GM19468 (cell line): ENCODE results near the gene PRMT7.

Experiments
- ATAC-seq: cut with Tn5 transposase; IDR thresholded peaks from one replicate; pipeline ENCODE4 v1.9.1; 2021; ENCODE audit warnings: mild to moderate bottlenecking, moderate library complexity, moderate number of reproducible peaks; ENCODE audit not compliant: unreplicated experiment; ENCODE audit errors: extremely low read depth

Gene PRMT7

GRCh38 chr16:68300734-68301459 lies 9.9 kb upstream of the PRMT7 start:
- no peak for ATAC-seq

- ATAC-seq: no peak
Measured at GRCh38 chr16:68306633-68307032, 4.2 kb upstream of the PRMT7 start.

- no peak for ATAC-seq
Measured at GRCh38 chr16:68309799-68310198, 1.0 kb upstream of the PRMT7 start.

GRCh38 chr16:68310437-68310773 lies 414 bp upstream of the PRMT7 start:
- no peak for ATAC-seq

DNA sequence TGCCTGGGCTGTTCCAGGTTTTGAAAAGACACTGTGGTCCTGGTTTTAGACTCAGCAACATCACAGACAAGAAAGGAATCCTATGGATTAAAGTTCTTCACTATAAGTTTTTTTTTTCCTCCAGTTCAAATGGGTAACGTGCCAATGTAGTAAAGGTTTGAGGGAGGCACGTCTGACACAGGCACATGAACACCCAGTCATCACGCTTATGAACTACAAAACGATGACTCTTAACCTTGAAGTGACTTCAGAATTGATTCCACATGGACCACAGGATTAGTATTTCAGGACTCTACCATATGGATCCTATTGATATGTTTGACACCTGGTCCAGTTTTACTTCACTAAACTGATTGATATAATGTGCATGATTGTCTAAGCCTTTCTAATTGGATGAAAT lies 2.3 kb downstream of the PRMT7 start:
- ATAC-seq: no peak

- no peak for ATAC-seq
Measured at GRCh38 chr16:68319185-68319908, 8.5 kb downstream of the PRMT7 start.

DNA sequence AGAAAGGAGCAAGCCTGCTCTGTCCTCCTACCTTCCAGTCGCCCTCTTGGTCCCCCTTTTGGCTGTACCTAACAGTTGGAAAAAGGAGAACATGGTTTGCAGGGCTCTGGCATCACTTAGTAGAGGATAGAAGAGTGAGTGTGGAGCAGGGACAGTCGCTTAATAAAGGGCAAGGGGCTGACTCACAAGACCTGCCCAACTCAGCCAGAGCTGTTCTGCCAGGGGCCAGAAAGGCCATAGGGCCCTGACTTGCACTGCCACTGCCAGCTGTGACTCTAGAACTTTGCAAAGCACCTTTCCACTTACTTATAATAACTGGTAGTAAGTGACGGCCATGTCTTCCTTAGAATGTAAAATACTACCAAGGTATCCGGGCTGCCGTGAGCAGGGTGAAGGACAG lies 13.5 kb downstream of the PRMT7 start:
- no peak for ATAC-seq

DNA sequence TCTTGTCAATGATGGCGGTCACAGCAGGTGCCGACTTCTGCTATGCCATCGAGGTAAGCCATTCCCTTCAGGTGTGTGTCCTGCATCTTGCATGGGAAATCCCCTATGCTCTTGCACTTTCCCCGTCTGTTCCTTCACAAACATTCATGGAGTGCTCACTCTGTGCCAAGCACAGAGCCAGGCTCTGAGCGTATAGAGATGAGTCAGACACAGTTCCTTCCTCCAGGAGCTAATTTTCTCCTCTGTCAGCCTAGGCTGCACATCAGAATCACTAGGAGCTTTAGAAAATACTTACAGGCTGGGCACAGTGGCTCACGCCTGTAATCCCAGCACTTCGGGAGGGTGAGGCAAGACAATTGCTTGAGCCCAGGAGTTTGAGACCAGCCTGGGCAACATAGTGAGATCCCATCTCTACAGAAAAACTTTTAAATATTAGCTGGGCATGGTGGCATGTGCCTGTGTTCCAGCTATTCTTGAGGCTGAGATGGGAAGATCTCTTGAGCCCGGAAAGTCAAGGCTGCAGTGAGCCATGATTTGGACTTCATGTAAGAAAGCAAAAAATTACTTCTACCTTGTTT lies 14.1 kb downstream of the PRMT7 start:
- no peak for ATAC-seq

DNA sequence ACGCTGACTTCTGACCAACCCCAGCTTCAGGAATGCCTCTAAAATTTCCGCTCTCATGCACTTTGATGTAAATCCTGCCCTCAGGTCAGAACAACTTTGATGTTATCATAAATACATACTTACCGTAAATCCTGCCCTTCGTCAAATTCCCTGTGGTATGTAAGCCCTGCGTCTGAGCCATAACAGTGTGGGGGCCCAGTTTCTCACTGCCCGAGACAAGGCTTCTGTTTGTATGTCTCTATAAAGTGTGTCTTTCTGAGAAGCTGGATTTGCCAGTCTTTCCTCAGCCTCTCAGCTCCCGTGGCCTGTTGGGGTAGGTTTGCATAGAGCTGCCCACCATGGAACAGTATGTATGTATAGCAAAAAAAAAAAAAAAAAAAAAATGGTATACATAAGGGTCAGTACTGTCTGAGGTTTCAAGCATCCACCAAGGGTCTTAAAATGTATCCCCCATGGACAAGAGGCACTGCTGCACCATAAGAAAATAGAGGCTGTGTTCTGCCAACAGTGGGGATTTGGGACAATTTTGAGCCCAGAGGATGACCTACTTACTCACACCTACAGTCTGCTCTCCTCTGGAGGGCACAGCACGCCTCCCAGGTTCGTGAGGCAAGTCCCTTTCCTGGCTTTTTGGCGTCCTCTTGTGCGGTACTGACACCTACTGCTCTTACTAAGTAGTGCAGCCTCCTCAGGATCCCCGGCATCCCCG lies 17.5 kb downstream of the PRMT7 start:
- ATAC-seq: no peak

DNA sequence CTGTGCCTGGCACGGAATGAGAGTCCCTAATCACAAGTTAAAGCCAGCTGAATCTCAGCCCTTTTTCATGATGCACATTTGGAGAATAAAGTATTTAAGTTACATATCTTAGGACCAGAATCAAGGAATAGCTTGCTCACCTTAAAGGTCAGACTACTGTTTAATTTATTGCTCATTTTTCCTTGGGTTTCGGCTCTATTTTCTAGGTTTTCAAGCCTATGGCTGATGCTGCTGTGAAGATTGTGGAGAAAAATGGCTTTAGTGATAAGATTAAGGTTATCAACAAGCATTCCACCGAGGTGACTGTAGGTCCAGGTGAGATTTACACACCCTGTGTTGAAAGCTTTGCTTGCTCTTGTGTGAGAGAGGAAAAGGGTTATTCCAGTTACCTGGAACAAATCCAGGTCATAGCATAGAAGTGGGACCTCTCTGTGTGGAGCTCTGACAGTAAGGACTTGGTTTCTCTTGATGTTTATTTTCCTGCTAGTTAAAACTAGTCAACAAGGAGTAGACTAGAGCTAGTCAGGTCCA lies 18.1 kb downstream of the PRMT7 start:
- no peak for ATAC-seq

GRCh38 chr16:68331879-68332410 lies 21.1 kb downstream of the PRMT7 start:
- no peak for ATAC-seq

DNA sequence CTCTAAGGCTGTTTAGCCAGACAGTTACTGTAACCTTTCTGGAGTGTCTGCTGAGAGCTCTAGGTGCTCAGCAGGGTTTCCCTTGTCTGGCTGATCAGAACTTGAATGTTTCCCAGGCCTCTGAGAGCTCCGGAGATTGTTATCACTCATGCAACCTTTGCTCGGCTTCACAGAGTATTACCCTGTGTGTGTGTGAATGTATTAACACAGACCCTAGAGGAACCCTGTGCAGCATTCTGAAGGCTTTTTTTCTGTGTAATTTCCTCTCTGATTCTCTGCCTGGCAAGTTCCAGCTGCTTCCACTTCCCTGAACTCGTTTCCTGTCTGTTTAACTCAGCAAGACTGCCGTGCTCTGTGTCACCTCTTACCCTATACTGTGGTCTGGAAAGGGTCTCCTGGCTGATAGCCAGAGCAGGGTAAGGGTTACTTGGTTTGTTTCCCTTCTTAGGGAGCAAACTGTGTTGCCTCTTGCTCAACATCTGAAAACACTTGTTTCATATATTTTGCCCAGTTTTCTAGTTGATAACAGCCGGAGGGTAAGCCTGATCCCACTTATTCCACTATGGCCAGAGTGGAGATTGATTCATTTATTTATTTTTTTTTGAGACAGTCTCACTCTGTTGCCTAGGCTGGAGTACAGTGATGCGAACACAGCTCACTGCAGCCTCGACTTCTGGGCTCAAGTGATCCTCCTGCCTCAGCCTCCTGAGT lies 21.7 kb downstream of the PRMT7 start:
- ATAC-seq: no peak

GRCh38 chr16:68335175-68335574 lies 24.4 kb downstream of the PRMT7 start:
- ATAC-seq: no peak

GRCh38 chr16:68338326-68339119 lies 27.7 kb downstream of the PRMT7 start:
- ATAC-seq: no peak

GRCh38 chr16:68339214-68339613 lies 28.4 kb downstream of the PRMT7 start:
- no peak for ATAC-seq

GRCh38 chr16:68342620-68343019 lies 31.8 kb downstream of the PRMT7 start:
- no peak for ATAC-seq

- ATAC-seq: no peak
Measured at GRCh38 chr16:68343137-68343536, 32.3 kb downstream of the PRMT7 start.

- no peak for ATAC-seq
Measured at GRCh38 chr16:68344252-68344651, 33.4 kb downstream of the PRMT7 start.

GRCh38 chr16:68345351-68345810 lies 34.6 kb downstream of the PRMT7 start:
- ATAC-seq: no peak
